GM12892 (cell line): ENCODE measurements around the gene GNAI3.

Experiments used
- POLR2A ChIP-seq: IDR thresholded peaks from 2 replicates; pipeline ENCODE4 v1.6.1; 2011; ENCODE audit warnings: low read depth, low read length, control low read depth
- POLR2AphosphoS5 ChIP-seq: IDR thresholded peaks from 2 replicates; pipeline ENCODE4 v1.6.1; 2011; ENCODE audit warnings: low read depth, low read length, control low read depth
- TAF1 ChIP-seq: IDR thresholded peaks from 2 replicates; pipeline ENCODE4 v1.6.1; 2011; ENCODE audit warnings: low read depth, mild to moderate bottlenecking, control low read depth, low read length, borderline replicate concordance

DNA sequence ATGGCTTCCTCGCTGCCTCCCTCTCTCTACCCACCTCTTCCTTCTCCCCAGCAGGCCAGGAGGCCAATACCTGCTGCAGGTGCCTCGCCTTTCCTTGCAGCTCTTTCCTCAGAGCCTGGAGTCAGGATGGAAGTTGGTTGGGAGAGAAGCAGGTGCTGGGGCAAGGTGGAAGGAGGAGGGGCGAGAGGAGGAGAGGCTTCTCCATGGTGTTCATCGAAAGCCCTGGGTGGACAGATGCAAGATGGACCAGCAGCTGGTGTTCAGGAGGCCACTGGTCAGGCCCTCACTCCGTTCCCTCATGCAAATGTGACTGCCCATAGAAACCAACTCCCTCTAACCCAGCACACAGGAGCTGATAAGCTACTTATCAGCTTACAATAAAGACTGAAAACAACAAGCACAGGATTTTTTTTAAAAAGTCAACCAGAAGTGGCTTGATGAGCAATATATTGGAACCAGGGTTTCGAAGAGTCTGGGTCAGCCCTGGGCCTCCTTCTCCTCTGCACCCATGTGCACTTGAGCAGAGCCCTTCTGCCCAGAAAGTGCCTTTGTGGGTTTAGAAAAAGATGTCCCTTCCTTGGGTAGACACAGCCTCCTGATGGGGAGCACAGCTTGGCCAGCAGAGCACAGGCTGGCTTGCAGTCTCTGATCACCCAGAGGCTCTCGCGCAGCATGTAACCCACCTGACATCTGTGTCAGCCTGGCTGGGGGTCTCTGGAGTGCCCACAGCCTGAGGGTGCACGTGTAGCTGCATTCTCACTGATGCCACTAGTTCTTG, 90.8 kb downstream of the GNAI3 start:
- TF ChIP-seq POLR2AphosphoS5: no peak
- no peak for TF ChIP-seq TAF1
- TF ChIP-seq POLR2A: no peak
